IPS-15b (cell line): Measurements from ENCODE around the gene COG1.
"Not testable (repeated sequence)": the region's sequence is repeated elsewhere in the genome, so short reads cannot be mapped to it uniquely, and the experiment has no call there.

Experiments
- H3K27me3 ChIP-seq: one replicate; pipeline ENCODE4 v1.6.1; 2013; ENCODE audit warnings: low read length; ENCODE audit not compliant: control insufficient read depth, insufficient read depth
- H3K36me3 ChIP-seq: one replicate; pipeline ENCODE4 v1.6.1; 2013; ENCODE audit warnings: low read length; ENCODE audit not compliant: control insufficient read depth, insufficient read depth
- H3K4me1 ChIP-seq: one replicate; pipeline ENCODE4 v1.6.1; 2013; ENCODE audit warnings: mild to moderate bottlenecking, low read length; ENCODE audit not compliant: control insufficient read depth, insufficient read depth
- H3K4me3 ChIP-seq: one replicate; pipeline ENCODE4 v1.5.1; 2013; ENCODE audit warnings: low read depth, low read length
- H3K9ac ChIP-seq: one replicate; pipeline ENCODE4 v1.6.1; 2013; ENCODE audit warnings: low read depth, mild to moderate bottlenecking, low read length
- H3K9me3 ChIP-seq: one replicate; pipeline ENCODE4 v1.6.1; 2013; ENCODE audit warnings: mild to moderate bottlenecking, low read length; ENCODE audit not compliant: control insufficient read depth, insufficient read depth

Gene COG1, protein sequence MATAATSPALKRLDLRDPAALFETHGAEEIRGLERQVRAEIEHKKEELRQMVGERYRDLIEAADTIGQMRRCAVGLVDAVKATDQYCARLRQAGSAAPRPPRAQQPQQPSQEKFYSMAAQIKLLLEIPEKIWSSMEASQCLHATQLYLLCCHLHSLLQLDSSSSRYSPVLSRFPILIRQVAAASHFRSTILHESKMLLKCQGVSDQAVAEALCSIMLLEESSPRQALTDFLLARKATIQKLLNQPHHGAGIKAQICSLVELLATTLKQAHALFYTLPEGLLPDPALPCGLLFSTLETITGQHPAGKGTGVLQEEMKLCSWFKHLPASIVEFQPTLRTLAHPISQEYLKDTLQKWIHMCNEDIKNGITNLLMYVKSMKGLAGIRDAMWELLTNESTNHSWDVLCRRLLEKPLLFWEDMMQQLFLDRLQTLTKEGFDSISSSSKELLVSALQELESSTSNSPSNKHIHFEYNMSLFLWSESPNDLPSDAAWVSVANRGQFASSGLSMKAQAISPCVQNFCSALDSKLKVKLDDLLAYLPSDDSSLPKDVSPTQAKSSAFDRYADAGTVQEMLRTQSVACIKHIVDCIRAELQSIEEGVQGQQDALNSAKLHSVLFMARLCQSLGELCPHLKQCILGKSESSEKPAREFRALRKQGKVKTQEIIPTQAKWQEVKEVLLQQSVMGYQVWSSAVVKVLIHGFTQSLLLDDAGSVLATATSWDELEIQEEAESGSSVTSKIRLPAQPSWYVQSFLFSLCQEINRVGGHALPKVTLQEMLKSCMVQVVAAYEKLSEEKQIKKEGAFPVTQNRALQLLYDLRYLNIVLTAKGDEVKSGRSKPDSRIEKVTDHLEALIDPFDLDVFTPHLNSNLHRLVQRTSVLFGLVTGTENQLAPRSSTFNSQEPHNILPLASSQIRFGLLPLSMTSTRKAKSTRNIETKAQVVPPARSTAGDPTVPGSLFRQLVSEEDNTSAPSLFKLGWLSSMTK

GRCh38 chr17:73192894-73193701 lies at the start of gene COG1:
Gene COG1, plus strand, starts transcription at chr17:73193055. Its CDS starts 15 bp downstream, at chr17:73193070.
- H3K9ac ChIP-seq: peak within 1 kb of the TSS; percentile 88
- H3K9me3 ChIP-seq: no peaks in the 10 kb centered on the region
- peak within 1 kb of the TSS; percentile 93 for H3K4me3 ChIP-seq
- peaks cover 18% of the 10 kb centered on the region for H3K36me3 ChIP-seq
- H3K4me1 ChIP-seq: no peaks in the 10 kb centered on the region
- no peaks in the 10 kb centered on the region for H3K27me3 ChIP-seq

DNA sequence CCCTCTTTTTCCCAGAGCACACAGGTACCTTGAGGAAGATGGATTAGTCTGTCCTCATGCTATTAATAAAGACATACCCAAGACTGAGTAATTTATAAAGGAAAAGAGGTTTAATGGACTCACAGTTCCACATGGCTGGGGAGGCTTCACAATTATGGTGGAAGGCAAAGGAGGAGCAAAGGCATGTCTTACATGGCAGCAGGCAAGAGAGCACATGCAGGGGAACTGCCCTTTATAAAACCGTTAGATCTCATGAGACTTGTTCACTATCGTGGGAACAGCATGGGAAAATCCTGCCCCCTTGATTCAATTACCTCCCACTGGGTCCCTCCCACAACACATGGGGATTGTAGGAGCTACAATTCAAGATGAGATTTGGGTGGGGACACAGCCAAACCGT lies 48.6 kb upstream of the COG1 start:
- not testable (repeated sequence) for H3K4me3 ChIP-seq, H3K36me3 ChIP-seq, H3K9me3 ChIP-seq, H3K4me1 ChIP-seq, H3K9ac ChIP-seq, H3K27me3 ChIP-seq

DNA sequence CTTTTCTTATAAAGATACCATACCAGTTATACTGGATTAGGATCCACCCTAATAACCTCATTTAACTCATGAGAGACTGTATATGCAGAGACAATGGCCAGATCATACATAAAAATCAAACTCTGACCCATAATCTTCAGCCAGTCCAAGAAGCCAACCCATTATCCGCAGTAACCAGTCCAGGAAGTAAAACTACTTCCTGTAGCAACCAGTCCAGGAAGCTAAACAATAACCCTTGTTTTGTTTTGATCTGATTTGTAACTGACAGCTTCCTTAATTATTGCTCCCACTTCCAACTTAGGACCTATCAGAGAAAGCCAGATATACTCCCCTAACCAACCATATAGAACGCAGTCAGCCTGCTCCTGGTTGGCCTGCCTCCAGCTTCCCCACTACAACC lies 47.2 kb upstream of the COG1 start:
- Histone ChIP-seq H3K27me3 (no peaks in the 10 kb centered on the region), H3K9me3 (no peaks in the 10 kb centered on the region), H3K4me3 (no peak overlapping the region), H3K36me3 (no peaks in the 10 kb centered on the region), H3K9ac (no peak overlapping the region), H3K4me1 (no peaks in the 10 kb centered on the region)

DNA sequence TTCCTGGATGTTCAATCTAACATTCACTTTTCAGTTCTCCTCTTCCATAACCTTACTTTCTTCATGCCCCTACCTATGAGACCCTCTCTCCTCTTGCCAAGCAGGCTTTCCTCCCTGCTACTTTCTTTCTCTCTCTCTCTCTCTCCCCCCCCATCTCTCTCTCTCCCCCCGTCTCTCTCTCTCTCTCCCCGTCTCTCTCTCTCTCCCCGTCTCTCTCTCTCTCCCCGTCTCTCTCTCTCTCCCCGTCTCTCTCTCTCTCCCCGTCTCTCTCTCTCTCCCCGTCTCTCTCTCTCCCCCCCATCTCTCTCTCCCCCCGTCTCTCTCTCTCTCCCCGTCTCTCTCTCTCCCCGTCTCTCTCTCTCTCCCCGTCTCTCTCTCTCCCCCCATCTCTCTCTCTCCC lies 45.1 kb upstream of the COG1 start:
- not testable (repeated sequence) for H3K9ac ChIP-seq, H3K4me1 ChIP-seq, H3K9me3 ChIP-seq, H3K27me3 ChIP-seq, H3K4me3 ChIP-seq, H3K36me3 ChIP-seq

- Histone ChIP-seq H3K27me3 (no peaks in the 10 kb centered on the region), H3K36me3 (no peaks in the 10 kb centered on the region), H3K4me1 (no peaks in the 10 kb centered on the region), H3K9ac (no peak overlapping the region), H3K9me3 (no peaks in the 10 kb centered on the region), H3K4me3 (no peak overlapping the region)
These were observed 44.1 kb upstream of the COG1 start for GRCh38 chr17:73148540-73149334.

DNA sequence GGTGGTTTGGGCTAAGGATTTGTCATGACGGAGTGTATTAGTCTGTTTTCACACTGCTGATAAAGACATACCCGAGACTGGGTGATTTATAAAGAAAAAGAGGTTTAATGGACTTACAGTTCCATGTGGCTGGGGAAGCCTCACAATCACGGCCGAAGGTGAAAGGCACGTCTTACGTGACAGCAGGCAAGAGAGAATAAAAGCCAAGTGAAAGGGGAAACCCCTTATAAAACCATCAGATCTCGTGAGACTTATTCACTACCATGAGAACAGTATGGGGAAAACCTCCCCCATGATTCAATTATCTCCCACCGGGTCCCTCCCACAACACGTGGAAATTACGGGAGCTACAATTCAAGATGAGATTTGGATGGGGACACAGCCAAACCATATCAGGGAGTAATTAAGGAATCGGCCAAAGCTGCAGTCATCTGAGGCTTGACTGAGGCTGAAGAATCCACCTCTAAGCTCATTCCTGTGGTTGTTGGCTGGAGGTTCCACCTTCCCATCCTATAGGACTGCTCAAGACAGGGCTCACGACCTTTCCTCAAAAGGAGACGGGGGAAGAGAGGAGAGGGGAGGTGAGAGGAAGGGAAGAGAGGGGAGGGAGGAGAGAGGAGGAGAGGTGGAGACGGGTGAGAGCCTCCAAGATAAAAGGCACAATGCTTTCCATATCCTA lies 42.1 kb upstream of the COG1 start:
- not testable (repeated sequence) for H3K9ac ChIP-seq, H3K4me1 ChIP-seq

GRCh38 chr17:73151916-73152632 lies 40.8 kb upstream of the COG1 start:
- Histone ChIP-seq H3K36me3 (no peaks in the 10 kb centered on the region), H3K9me3 (no peaks in the 10 kb centered on the region), H3K4me1 (peaks cover 10% of the 10 kb centered on the region), H3K9ac (no peak overlapping the region), H3K27me3 (no peaks in the 10 kb centered on the region), H3K4me3 (no peak overlapping the region)

More for the DNA sequence above, 42.1 kb upstream of the COG1 start:
- not testable (repeated sequence) for H3K9me3 ChIP-seq, H3K4me3 ChIP-seq, H3K36me3 ChIP-seq, H3K27me3 ChIP-seq

- H3K27me3 ChIP-seq: no peaks in the 10 kb centered on the region
- H3K36me3 ChIP-seq: no peaks in the 10 kb centered on the region
- H3K9ac ChIP-seq: no peak overlapping the region
- no peaks in the 10 kb centered on the region for H3K9me3 ChIP-seq
- H3K4me1 ChIP-seq: peaks cover 10% of the 10 kb centered on the region
- H3K4me3 ChIP-seq: no peak overlapping the region
These were observed 37.3 kb upstream of the COG1 start for GRCh38 chr17:73155410-73156165.

DNA sequence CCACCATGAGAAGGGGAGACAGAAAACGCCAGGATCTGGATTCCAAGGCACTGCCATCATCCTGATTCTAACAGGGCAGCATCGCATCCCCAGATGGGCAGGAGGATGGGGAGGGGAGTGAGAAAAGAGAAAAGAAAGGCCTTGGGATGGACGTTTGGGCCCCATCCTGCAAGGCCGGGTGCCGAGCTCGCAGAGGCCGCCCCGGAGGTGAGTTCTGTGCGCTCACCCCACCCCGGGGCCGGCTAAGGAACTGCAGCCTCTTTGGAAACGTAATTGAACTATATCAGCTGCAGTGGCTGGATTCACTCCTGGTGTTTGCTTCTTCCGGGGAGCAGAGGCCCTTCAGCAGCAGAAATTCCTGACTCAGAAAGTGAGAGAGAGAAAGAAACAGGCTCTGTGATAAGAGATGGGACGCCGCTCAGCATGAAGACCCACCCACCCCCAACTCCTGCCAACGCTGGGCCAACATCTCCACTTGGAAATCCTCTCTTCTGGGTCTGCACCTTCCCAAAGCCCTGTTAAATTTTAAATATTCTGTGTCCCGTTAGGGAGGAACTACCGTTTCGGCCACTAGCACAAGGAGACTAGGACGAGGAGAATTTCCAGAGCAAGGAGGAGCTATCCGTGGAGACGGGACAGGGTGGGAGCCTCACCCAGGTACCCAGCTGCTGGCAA lies 36.6 kb upstream of the COG1 start:
- no peak overlapping the region for H3K4me3 ChIP-seq
- no peak overlapping the region for H3K9ac ChIP-seq
- H3K27me3 ChIP-seq: no peaks in the 10 kb centered on the region
- H3K36me3 ChIP-seq: no peaks in the 10 kb centered on the region
- H3K9me3 ChIP-seq: no peaks in the 10 kb centered on the region
- peaks cover 10% of the 10 kb centered on the region for H3K4me1 ChIP-seq
